Astrocyte (in vitro differentiated cells and primary cell): ENCODE results near the gene DPH5. TPM values are rescaled to one million over a fixed set of nuclear protein-coding genes. Genes with fewer than 3 reads are reported as not detected.
"Not testable (repeated sequence)": the region's sequence is repeated elsewhere in the genome, so short reads cannot be mapped to it uniquely, and the experiment has no call there.

Experiments used
- DNase-seq: peaks from one replicate; pipeline ENCODE4 v3.0.0-alpha.2; 2010; ENCODE audit warnings: low read depth
- FAIRE-seq: peaks from 2 replicates; lab custom pipeline; 2011; peaks lifted over from hg19 to GRCh38; lab: Jason Lieb, UNC
- H2AFZ ChIP-seq: 2 replicates; pipeline ENCODE4 v1.6.0; 2012; ENCODE audit warnings: low read depth, low read length, inconsistent platforms
- H3K27ac ChIP-seq: 2 replicates; pipeline ENCODE4 v1.5.1; 2011; ENCODE audit warnings: low read depth, low read length, inconsistent platforms
- H3K27me3 ChIP-seq: 2 replicates; pipeline ENCODE4 v1.6.0; 2011; ENCODE audit warnings: low read length, inconsistent platforms; ENCODE audit not compliant: insufficient read depth
- H3K36me3 ChIP-seq: 2 replicates; pipeline ENCODE4 v1.5.1; 2011; ENCODE audit warnings: low read length, inconsistent platforms; ENCODE audit not compliant: insufficient read depth
- H3K4me1 ChIP-seq: 2 replicates; pipeline ENCODE4 v1.5.1; 2011; ENCODE audit warnings: low read length, inconsistent platforms; ENCODE audit not compliant: insufficient read depth
- H3K4me2 ChIP-seq: 2 replicates; pipeline ENCODE4 v1.6.0; 2012; ENCODE audit warnings: low read length, inconsistent platforms
- H3K4me3 ChIP-seq: 2 replicates; pipeline ENCODE4 v1.5.1; 2011; ENCODE audit warnings: low read depth, mild to moderate bottlenecking, low read length, inconsistent platforms; ENCODE audit not compliant: insufficient read depth
- H3K79me2 ChIP-seq: 2 replicates; pipeline ENCODE4 v1.6.0; 2012; ENCODE audit warnings: mild to moderate bottlenecking, low read length, inconsistent platforms; ENCODE audit not compliant: insufficient read depth
- H3K9ac ChIP-seq: 2 replicates; pipeline ENCODE4 v1.6.0; 2012; ENCODE audit warnings: mild to moderate bottlenecking, low read length, inconsistent platforms
- H3K9me3 ChIP-seq: 2 replicates; pipeline ENCODE4 v1.5.1; 2012; ENCODE audit warnings: low read depth, mild to moderate bottlenecking, low read length, inconsistent platforms; ENCODE audit not compliant: insufficient read depth
- H4K20me1 ChIP-seq: 2 replicates; pipeline ENCODE4 v1.6.0; 2012; ENCODE audit warnings: low read length, inconsistent platforms; ENCODE audit not compliant: insufficient read depth
- H3K27ac Mint-ChIP-seq: one replicate; pipeline ENCODE4 v1.8.0; 2021; ENCODE audit warnings: mild to moderate bottlenecking, mixed read lengths; ENCODE audit not compliant: unreplicated experiment
- H3K27me3 Mint-ChIP-seq: one replicate; pipeline ENCODE4 v1.8.0; 2021; ENCODE audit warnings: low read depth, mixed read lengths; ENCODE audit not compliant: unreplicated experiment
- H3K36me3 Mint-ChIP-seq: one replicate; pipeline ENCODE4 v1.8.0; 2021; ENCODE audit warnings: low read depth, mixed read lengths; ENCODE audit not compliant: unreplicated experiment
- H3K4me1 Mint-ChIP-seq: one replicate; pipeline ENCODE4 v1.8.0; 2021; ENCODE audit warnings: low read depth, mixed read lengths; ENCODE audit not compliant: unreplicated experiment
- H3K4me3 Mint-ChIP-seq: one replicate; pipeline ENCODE4 v1.8.0; 2021; ENCODE audit warnings: mild to moderate bottlenecking, moderate library complexity, mixed read lengths; ENCODE audit not compliant: unreplicated experiment
- H3K9me3 Mint-ChIP-seq: one replicate; pipeline ENCODE4 v1.8.0; 2021; ENCODE audit warnings: mild to moderate bottlenecking, mixed read lengths; ENCODE audit not compliant: unreplicated experiment
- CTCF ChIP-seq: IDR thresholded peaks from 2 replicates; pipeline ENCODE4 v1.5.1; 2011; ENCODE audit warnings: low read depth, mild to moderate bottlenecking, inconsistent platforms, low read length, moderate library complexity; ENCODE audit not compliant: insufficient read depth
- EZH2 ChIP-seq: IDR thresholded peaks from 2 replicates; pipeline ENCODE4 v1.6.1; 2012; ENCODE audit warnings: mild to moderate bottlenecking, low read length, inconsistent platforms; ENCODE audit not compliant: insufficient read depth
- total RNA-seq: library from RNA; stranded (reverse); gene quantifications from 2 replicates; pipeline ENCODE4 v1.2.1, GENCODE V29; 2021

Gene DPH5
- total RNA-seq, 1 donor from 2014 or later, result 29.6 TPM

DNA sequence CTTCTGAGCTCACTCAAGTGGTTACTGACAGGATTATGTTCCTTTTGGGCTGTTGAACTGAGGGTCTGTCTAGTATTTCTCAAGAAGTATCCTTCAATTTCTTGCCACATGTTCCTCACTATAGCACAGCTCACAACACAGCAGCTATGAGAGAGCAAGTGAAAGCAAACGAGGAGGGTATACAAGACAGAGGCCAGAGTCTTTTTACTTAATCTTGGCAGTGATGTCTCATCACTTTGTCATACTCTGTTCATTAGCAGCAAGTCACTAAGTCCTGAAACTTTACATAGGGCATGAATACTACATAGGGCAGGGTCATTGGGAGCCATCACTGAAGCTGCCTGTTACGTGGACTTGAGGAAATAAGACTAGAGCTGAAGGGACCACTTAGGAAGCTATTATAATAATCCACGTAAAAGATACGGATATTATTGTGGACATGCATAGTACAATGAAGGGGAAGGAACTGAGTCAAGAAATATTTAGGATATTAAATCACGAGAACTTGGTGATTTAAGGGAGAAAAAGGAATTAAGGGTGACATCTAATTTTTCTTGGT, 66.0 kb downstream of the DPH5 start:
- no peaks in the 10 kb centered on the region for H3K27me3 Mint-ChIP-seq
- FAIRE-seq, result no peak
- H3K4me2 ChIP-seq, result peak overlapping the region; percentile 7
- TF ChIP-seq EZH2 (no peak), CTCF (no peak)
- DNase-seq, result peak; percentile 4
- no peaks in the 10 kb centered on the region for H3K9me3 Mint-ChIP-seq
- no peak overlapping the region for H3K27ac Mint-ChIP-seq
- no peak overlapping the region for H3K9ac ChIP-seq
- H3K4me1 Mint-ChIP-seq, result peaks cover 4% of the 10 kb centered on the region
- H4K20me1 ChIP-seq, result no peaks in the 10 kb centered on the region
- H3K36me3 ChIP-seq, result peaks cover 8% of the 10 kb centered on the region
- H3K4me1 ChIP-seq, result peaks cover 2% of the 10 kb centered on the region
- H2AFZ ChIP-seq, result no peak overlapping the region
- no peak overlapping the region for H3K4me3 ChIP-seq
- H3K79me2 ChIP-seq, result peaks cover 14% of the 10 kb centered on the region
- no peaks in the 10 kb centered on the region for H3K27me3 ChIP-seq
- H3K9me3 ChIP-seq, result no peaks in the 10 kb centered on the region
- H3K36me3 Mint-ChIP-seq, result peaks cover 4% of the 10 kb centered on the region
- H3K4me3 Mint-ChIP-seq, result no peak overlapping the region
- H3K27ac ChIP-seq, result no peak overlapping the region

DNA sequence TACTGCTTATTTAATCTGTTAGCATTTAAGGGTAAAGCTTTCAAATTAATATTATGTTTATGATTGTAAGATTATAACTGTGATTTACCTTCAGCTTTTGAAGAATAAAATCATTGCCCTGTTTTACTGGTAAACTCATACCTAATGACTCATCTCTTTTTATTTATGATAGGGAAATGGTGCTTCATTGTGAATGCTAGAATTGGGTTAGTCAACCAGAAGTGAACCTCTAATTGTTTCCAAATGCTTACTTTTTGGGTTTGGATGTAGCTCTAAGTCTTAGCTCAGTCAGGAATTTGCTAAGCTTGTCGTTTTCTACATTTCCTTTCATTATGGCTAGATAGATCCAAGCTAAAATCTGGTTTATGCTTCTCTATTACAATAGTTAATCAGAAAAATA, 70.3 kb downstream of the DPH5 start:
- H4K20me1 ChIP-seq, result peaks cover 17% of the 10 kb centered on the region
- H3K36me3 Mint-ChIP-seq, result peaks cover 11% of the 10 kb centered on the region
- no peak overlapping the region for H3K4me3 ChIP-seq
- peak; percentile 86 for FAIRE-seq
- H3K27ac Mint-ChIP-seq, result no peak overlapping the region
- H3K4me3 Mint-ChIP-seq, result no peak overlapping the region
- peaks cover 14% of the 10 kb centered on the region for H3K4me1 Mint-ChIP-seq
- peaks cover 8% of the 10 kb centered on the region for H3K36me3 ChIP-seq
- TF ChIP-seq CTCF (no peak), EZH2 (no peak)
- no peaks in the 10 kb centered on the region for H3K9me3 Mint-ChIP-seq
- H3K27ac ChIP-seq, result peak overlapping the region; percentile 10
- H3K4me1 ChIP-seq, result peaks cover 2% of the 10 kb centered on the region
- no peak overlapping the region for H2AFZ ChIP-seq
- H3K27me3 Mint-ChIP-seq, result no peaks in the 10 kb centered on the region
- H3K9ac ChIP-seq, result no peak overlapping the region
- peak overlapping the region; percentile 43 for H3K4me2 ChIP-seq
- no peaks in the 10 kb centered on the region for H3K9me3 ChIP-seq
- no peaks in the 10 kb centered on the region for H3K27me3 ChIP-seq
- H3K79me2 ChIP-seq, result peaks cover 10% of the 10 kb centered on the region
- DNase-seq, result peak; percentile 88

- FAIRE-seq (peak; percentile 59), DNase-seq (no peak)
- Histone ChIP-seq H3K4me1 (peaks cover 4% of the 10 kb centered on the region), H3K4me2 (no peak overlapping the region), H2AFZ (no peak overlapping the region), H3K36me3 (peaks cover 8% of the 10 kb centered on the region), H3K4me3 (no peak overlapping the region), H3K9me3 (no peaks in the 10 kb centered on the region), H3K27me3 (no peaks in the 10 kb centered on the region), H3K27ac (no peak overlapping the region), H4K20me1 (peaks cover 23% of the 10 kb centered on the region), H3K79me2 (peaks cover 10% of the 10 kb centered on the region), H3K9ac (no peak overlapping the region)
- Mint-ChIP-seq H3K27ac (no peak overlapping the region), H3K4me1 (peaks cover 21% of the 10 kb centered on the region), H3K27me3 (no peaks in the 10 kb centered on the region), H3K36me3 (peaks cover 11% of the 10 kb centered on the region), H3K4me3 (no peak overlapping the region), H3K9me3 (no peaks in the 10 kb centered on the region)
- TF ChIP-seq CTCF, result no peak
Measured at GRCh38 chr1:100953960-100954730, 71.4 kb downstream of the DPH5 start.

GRCh38 chr1:100952970-100953369, 72.6 kb downstream of the DPH5 start:
- H3K27me3 Mint-ChIP-seq, H3K4me3 Mint-ChIP-seq, H3K9me3 Mint-ChIP-seq, H3K4me3 ChIP-seq, DNase-seq, H3K9me3 ChIP-seq, H2AFZ ChIP-seq, H3K4me2 ChIP-seq, H3K36me3 ChIP-seq, H3K27ac ChIP-seq, H3K9ac ChIP-seq, H3K27ac Mint-ChIP-seq, H3K4me1 ChIP-seq, H3K27me3 ChIP-seq: not testable (repeated sequence)
- peak; percentile 84 for FAIRE-seq
- Mint-ChIP-seq H3K4me1 (peaks cover 23% of the 10 kb centered on the region), H3K36me3 (peaks cover 18% of the 10 kb centered on the region)
- Histone ChIP-seq H4K20me1 (peaks cover 26% of the 10 kb centered on the region), H3K79me2 (peaks cover 10% of the 10 kb centered on the region)
